HG02571 (cell line): Measurements from ENCODE around the gene CAPZA2.

Experiments
- ATAC-seq: cut with Tn5 transposase; IDR thresholded peaks from one replicate; pipeline ENCODE4 v1.9.1; 2021; ENCODE audit warnings: mild to moderate bottlenecking, moderate library complexity; ENCODE audit not compliant: unreplicated experiment

Gene CAPZA2

DNA sequence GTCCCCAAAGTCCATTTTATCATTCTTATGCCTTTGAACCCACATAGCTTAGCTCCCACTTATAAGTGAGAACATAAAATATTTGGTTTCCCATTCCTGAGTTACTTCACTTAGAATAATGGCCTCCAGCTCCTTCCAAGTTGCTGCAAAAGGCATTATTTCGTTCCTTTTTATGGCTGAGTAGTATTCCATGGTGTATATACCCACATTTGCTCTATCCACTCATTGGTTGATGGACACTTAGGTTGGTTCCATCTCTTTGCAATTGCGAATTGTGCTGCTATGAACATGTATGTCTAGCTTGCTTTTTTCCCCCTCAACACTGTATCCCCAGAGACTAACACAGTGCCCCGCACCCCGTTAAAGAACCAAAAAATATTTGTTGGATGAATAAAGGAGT, 670 bp upstream of the CAPZA2 start:
- no peak for ATAC-seq

DNA sequence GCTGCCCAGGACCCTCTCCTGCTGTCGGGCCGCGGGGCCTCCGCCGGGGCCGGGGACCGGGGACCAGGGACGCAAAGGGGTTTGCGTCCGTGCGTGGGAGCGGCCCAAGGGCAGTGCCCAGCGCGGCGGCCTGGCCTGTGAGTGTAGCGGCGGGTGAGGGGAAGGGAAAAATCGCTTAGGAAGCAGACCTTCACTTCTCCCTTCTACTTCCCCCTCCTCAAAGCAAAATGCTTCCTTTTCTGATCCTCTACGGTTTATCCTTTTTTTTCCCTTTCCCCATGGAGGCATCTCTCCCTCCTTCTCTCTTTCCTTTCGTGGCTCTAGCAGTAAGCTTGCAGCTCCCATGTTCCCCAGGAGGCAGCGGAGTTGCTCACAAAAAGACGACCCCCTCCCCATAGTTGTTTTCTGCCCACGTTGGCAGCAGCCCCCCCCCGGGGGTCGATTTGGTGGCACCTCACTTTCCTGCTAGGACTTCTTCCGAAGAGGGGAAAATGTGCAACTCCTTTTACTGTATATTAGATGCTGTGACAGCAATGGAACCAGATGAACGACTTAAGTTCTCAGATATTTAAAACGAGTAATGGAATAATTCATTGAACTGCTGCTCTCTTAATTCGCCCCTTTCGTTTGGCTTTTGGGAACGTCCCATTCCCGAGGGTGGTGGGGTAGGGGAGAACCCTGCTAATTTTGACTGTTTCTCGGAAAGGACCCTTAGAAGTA, 724 bp downstream of the CAPZA2 start:
- peak; percentile 38 for ATAC-seq

DNA sequence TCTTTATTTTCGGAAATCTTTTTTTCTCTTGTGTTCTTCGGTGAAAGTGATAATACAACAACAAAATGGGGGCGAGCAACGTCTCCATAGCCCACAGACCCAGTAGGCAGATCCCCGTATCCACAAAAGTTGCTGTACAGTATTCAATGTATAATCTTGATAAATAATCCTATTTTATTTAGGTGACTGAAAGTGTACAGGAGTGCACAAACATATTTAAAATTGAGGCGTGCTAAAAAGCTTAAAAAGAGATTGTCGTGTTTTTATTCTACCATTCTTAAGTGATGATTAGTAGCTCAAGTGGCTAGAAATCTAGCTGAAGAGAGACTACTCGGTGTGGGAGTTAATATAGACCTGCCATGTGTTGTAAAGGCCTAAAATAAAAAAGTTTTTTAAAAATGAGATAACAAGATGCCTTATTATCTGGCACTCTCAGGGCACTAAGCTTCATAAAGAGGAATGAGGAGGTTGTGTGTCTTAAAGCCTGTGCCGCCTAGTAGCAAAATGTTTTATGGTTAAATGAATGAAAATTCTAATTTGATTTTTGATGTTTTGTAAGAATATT, 1.6 kb downstream of the CAPZA2 start:
- no peak for ATAC-seq

DNA sequence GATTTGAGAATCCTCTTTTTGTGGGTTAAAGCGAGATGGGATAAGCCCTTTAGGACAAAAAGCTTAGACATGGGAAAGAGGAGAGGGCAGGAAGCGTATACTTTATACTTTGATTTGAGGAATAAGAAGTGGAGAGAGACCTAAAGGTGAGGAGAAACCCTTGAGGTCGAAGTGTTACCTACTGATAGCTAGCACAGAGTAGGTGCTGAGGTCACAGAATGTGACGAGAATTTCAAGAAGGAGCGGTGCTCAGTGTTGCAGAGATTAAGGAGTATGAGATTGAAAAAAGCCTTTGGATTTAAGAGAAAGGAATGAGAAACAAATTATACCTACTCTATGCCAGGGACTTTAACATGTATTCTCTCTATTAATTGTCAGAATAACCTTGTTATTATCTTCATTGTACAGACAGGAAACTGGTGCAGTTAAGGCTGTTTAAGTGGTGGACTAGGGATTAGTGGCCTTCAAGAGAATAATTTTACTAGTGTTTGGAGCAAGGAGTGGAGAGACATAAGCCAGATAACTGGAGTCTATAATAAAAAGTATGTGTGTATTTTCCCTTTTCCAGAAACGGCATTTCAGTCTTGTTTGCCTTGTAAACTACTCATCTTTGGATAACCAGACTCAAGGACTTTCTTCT, 8.8 kb downstream of the CAPZA2 start:
- ATAC-seq: no peak

DNA sequence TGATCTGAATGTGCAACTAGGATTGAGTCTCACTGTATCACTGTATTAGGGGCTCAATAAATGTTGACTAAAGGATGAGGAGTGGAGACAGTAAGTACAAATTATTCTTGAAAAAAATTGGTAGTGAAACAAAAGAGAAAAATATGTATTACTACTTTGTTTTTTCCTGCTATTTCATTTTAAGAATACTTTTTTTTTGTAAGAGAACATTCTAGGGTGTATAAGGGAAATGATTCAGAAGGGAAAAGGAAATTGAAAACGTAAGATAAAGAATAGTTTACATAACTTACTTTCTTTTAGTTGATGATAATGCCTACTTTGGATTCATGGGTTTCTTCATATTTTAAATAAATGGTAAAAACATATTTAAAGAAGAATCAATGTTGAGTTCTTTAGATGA, 9.6 kb downstream of the CAPZA2 start:
- ATAC-seq: no peak

DNA sequence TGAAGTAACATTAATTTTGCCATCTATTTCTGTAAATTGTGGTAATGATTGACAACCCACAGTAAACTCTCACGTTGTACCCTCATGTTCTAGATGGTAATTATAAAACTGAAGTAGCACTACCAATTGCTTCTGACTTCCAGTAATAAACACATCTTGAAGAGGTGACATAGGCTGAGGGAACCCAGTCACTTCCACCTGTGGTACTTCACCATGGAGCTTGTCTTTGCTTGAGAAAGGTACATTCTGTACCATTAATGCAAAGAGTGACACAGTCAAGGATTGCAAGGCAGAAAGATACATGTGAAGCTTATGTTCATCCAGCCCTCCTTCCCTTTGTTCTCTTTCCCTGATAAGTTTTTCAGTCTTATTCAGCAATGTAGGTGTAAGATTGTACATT, 11.2 kb downstream of the CAPZA2 start:
- ATAC-seq: no peak

DNA sequence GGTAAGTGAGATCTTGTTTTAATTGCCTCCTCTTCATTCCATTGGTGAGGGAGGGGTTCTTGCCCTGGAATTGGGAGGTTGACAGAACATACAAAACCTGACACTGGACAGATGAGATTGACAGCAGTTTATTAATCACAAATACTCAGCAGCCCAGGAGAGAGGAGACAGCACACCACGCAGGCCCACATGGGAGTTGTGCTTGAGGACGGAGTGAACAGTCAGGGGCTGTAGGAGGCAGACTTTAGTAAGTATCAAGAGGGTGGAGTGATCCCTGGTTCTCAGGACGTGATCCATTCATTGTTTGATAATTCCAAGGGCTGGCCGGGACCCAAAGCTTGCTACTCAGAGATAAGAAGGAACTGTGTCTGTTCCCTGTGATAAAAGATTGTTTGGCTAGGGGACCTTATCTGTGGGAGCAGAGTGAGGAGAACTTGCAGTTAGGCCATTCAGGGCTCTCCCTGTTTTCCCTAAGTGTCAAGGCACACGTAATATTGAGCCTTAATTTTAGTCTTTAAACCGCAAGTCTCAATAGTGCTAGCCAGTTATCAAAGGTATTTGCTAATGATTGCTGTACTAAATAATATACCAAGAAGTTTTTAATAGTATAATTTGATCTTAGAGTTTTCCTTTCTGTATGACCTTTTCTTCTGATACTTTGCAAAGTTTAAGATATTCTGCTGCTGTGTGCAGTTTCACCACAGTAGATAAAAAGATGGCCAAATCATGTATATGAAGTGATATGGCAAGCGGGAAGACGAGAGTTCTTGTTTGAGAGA, 14.5 kb downstream of the CAPZA2 start:
- ATAC-seq: no peak

DNA sequence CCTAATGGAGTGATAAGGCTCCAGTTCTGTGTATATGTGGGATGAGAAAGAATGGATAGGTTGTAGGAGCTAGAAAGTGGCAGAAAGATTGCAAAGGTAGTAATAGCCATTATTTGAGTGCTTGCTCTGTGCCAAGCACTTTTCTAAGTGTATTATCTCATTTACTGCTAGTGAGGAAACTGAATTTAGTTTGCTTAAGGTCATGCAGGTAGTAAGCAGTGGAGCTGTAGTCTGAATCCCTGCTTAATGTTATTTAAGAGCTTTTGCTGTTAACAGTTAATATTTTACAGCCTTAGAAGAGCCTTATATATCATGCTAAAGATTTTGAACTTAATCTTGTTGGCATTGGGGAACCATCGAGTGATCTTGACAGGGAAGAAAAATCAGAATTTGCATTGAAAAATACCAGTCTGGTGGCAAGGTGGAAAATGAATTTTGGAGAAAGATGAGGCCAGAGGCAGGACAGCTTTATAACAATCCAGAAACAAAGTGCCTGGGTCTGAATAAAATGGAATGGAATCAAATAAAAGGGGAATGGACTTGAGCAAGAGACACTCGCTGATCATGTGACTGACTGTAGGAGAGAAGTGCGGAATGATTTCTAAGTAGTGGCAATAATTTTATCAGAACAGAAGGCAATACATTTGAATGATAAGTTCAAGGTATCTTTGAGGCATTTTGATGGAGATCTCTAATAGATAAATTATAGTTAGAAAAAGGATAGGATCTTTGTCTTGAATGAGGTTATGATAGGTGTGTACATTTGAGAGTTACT, 15.2 kb downstream of the CAPZA2 start:
- ATAC-seq: no peak

DNA sequence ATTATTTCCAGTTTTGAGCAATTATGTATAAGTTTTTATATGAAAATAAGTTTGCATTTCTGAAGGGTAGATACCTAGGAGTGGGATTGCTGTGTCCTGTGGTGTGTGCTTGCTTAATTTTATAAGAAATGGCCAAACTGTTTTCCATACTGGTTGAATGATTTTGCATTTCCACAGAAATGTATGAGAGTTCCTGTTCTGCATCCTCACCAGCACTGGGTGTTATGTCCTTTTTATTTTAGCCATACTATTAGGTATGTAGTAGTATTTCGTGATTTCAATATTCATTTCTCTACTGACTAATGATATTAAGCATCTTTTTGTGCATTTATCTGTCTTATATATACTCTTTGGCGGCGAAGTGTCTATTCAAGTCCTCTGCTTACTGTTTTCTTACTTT, 22.3 kb downstream of the CAPZA2 start:
- ATAC-seq: no peak

DNA sequence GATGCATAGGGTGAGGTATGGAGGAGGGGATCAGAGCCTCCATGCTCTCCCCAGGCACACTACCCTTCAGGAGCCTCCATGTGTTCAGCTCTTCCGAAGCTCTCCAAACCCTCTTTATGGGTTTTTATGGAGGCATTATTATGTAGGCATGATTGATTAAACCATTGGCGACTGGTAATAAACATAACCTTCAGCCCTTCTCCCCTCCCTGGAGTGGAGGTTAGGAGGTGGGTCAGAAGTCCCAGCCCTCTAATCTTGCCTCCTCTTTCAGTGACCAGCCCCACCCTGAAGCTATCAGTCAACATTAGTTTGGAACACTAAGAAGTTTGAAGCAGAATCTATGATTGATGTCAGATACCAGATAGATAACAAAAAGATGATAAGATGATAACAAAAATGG, 23.3 kb downstream of the CAPZA2 start:
- ATAC-seq: no peak

DNA sequence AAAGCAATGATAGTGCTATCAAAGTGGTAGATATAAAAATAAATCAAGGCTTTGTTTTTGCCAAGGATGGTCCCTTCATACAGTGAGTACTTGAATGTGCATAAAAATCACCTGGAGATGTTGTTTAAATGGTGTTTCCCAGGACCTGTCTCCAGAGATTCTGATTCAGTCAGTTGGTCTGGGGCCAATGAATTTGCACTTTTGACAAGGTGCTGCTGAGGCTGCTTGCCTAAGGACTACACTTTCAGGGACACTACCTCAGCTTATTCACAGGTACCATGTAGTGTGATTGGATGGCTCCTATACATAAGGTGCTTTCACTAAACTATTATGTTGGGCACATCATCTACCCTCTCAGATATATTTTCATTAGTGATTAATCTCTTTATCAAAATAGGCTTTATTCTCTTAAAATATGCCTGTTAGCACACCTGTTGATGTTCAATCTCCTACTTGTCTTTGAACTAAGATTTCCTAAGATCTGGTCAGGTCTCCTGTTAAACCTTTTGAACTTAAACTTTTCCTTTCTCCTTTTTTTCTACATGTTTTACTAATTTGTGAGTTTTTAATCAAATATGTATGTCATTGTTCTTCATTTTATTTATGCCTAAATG, 24.3 kb downstream of the CAPZA2 start:
- ATAC-seq: no peak

DNA sequence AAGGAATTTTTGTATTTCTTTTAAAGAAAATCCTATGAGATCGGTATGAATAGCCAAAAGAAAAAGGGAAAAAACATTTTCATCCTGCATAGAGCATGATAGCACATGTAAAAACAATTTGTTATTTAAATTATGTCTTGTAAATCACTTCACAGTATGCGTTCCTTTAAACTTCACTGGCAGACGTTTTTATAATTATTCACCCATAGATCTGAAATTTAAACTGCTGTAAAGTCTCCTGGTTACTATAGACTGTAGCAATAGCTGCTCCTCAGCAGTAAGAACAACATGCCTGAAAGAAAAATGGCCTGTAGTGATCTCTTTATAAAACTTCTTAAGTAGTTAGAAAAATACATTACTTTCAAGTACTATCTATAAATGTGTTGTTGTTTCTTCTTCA, 26.5 kb downstream of the CAPZA2 start:
- no peak for ATAC-seq

DNA sequence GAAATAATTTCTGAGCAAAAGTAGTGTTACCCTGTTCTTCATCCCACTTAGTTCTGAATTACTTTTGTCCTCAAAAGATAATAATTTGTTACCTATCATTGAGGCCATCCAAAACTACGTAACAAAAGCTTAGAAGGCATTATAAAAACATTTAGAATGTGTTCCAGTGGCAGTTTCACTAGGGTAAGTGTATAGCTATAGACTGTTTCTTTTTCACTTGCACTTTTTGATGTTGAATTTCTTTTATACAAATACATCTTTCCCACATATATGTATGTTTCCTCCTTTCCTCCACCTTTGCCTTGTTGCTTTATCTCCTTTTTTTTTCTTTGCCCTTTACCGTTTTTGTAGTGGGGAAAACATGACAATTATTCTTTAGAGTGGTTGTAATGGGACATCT, 33.5 kb downstream of the CAPZA2 start:
- ATAC-seq: no peak

DNA sequence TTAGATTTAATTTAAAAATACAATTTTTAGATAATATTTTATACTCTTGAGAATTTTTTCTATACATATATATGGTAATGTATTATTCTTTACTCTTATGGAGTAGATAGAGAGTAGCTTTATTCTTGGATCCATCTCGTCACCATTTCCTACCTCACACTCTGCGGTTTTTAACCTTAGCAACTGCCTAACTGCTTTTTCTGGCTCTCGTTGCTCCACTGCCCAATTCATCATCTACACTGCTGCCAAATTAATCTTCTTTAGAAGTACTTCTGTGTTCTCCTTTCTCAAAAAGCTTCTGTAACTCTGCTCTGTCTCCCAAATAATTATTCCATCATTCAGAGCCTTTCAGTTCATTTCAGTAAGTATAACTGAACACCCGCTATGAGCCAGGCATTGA, 35.3 kb downstream of the CAPZA2 start:
- no peak for ATAC-seq

DNA sequence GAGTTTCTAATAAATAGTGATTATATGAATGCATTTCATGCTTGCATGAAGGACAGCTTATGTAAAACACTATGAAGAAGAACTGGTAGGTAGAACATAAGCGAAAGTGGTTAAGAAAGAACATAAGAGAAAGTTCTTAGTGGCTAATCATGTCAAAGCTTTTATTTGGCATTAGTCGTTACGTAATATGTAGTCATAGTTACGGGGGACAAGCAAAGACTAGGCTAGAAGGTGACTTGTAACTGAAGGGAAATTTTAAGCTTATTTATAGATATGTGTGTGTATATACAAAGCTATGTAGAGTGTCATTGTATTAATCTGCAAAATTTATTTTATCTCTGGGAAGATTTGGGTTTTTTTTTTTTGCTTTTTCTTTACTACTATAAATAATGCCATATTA, 36.9 kb downstream of the CAPZA2 start:
- ATAC-seq: no peak

DNA sequence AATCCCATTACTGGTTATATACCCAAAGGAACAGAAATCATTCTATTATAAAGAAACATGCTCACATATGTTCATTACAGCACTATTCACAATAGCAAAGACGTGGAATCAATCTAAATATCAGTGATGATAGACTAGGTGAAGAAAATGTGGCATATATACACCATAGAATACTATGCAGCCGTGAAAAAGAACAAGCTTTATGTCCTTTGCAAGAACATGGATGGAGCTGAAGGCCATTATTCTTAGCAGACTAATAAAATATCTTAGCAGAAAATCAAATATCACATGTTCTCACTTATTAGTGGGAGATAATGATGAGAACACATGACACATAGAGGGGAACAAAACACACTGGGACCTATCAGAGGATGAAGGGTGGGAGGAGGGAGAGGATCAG, 38.8 kb downstream of the CAPZA2 start:
- no peak for ATAC-seq

DNA sequence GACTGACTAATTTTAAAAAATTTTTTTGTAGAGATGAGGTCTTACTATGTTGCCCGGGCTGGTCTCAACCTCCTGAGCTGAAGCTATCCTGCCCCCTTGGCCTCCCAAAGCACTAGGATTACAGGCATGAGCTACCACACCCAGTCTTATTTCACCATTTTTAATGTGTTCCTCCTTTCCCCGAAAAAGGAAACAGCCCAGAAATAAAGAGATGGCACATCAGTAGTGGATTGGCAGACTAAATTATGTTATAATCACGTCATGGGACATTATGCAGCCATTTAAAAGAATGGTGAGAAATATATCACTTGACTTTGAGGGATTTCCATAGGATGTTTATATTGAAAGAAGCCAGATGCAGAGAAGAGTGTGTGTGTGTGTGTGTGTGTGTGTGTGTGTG, 40.5 kb downstream of the CAPZA2 start:
- no peak for ATAC-seq

DNA sequence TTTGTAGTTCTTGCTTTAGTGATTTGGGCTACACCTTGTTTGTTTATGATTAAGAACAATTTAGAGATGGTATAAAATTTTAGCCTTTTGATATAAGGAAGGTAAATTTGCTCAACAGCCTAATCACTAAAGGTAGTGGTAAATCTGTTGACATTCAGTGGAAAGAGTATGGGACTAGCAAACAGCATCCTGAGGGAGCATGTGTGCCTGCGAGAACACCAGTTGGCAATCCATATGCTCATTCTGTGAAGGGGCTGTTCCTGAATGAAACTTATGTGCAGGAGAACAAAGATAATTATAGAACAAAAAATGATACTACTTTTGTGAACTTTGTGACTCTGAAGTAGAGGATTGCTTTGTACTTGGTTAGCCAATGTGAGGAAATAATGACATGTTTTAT, 44.0 kb downstream of the CAPZA2 start:
- no peak for ATAC-seq

DNA sequence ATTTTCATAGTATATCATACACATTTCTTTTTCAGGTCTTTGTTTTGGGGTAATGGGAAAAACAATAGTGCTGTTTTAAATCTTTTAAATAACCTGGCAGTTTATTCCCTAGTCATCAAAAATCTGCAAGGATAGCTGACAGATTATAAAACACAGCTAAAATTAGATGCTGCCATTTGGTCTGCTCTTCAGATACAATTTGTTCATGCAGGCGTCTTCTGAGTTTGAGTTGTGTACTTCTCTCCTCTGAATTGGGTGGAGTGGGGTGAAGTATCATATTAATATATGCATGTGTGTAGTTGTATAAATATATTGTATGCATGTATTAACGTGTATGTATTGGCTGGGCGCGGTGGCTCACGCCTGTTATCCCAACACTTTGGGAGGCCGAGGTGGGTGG, 48.0 kb downstream of the CAPZA2 start:
- ATAC-seq: no peak

DNA sequence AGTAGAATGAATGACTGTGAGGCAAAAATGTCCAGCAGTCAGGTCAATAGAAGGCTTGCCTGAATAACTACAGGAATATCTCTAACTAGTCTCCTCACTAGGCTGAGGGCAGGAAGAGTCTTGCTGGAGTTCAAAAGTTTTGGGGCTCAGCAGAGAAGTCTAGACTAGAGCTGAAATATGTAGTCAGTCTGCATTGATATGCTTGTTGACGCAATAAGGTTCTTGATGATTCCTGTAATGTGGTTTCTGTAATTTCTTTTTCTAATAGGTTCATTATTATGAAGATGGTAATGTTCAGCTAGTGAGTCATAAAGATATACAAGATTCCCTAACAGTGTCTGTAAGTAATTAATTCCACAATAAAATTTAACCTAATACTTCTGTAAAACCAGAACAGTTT, 49.4 kb downstream of the CAPZA2 start:
- no peak for ATAC-seq
